Astrocyte of the cerebellum (primary cell): ENCODE data around the gene HES3.

Experiments
- DNase-seq: peaks from one replicate; pipeline ENCODE4 v3.0.0-alpha.2; 2011; ENCODE audit warnings: low read depth
- H3K4me3 ChIP-seq: 2 replicates; pipeline ENCODE4 v1.5.1; 2011; ENCODE audit warnings: mild to moderate bottlenecking, low read depth, low read length, moderate library complexity
- CTCF ChIP-seq: IDR thresholded peaks from 2 replicates; pipeline ENCODE4 v1.5.1; 2012; ENCODE audit warnings: low read length, low read depth, moderate library complexity, mild to moderate bottlenecking; ENCODE audit errors: missing control alignments
- in situ Hi-C: cut with HindIII; loops from 2 replicates; pipeline ENCODE4 v1.10.0; 2017; ENCODE audit warnings: low sequenced_read_pairs

The HES3 gene

GRCh38 chr1:6243993-6244392 lies at the start of gene HES3:
Gene HES3, plus strand, starts transcription at chr1:6244179. Its CDS starts 187 bp downstream, at chr1:6244366.
- no peak for DNase-seq
- TF ChIP-seq CTCF = no peak
- no peak within 1 kb of the TSS for H3K4me3 ChIP-seq
- in situ Hi-C loops = no loop called here

- no peak for TF ChIP-seq CTCF
- in situ Hi-C loops = no loop called here
- H3K4me3 ChIP-seq = peak overlapping the region; percentile 99
- DNase-seq = no peak
Measured at GRCh38 chr1:6197746-6198427, 46.1 kb upstream of the HES3 start.

GRCh38 chr1:6198646-6199297 lies 45.2 kb upstream of the HES3 start:
- DNase-seq = no peak
- TF ChIP-seq CTCF = no peak
- in situ Hi-C loops = no loop called here
- peak overlapping the region; percentile 99 for H3K4me3 ChIP-seq

GRCh38 chr1:6199298-6200187 lies 44.4 kb upstream of the HES3 start, which contains the start of gene RPL22:
Gene RPL22, minus strand, starts transcription at chr1:6199595. Its CDS starts 22 bp downstream, at chr1:6199573.
- in situ Hi-C loops = no loop called here
- DNase-seq = peak; percentile 99
- peak within 1 kb of the TSS; percentile 99 for H3K4me3 ChIP-seq
- TF ChIP-seq CTCF = no peak

GRCh38 chr1:6200188-6200809 lies 43.7 kb upstream of the HES3 start:
- TF ChIP-seq CTCF = no peak
- DNase-seq = no peak
- in situ Hi-C loops = no loop called here
- peak overlapping the region; percentile 99 for H3K4me3 ChIP-seq

GRCh38 chr1:6202256-6202655 lies 41.7 kb upstream of the HES3 start:
- in situ Hi-C loops = no loop called here
- no peak overlapping the region for H3K4me3 ChIP-seq
- DNase-seq = no peak
- no peak for TF ChIP-seq CTCF
